HEK293T (cell line): ENCODE data around the gene C5AR2.
"Not testable (repeated sequence)": the region's sequence is repeated elsewhere in the genome, so short reads cannot be mapped to it uniquely, and the experiment has no call there.

Source experiments
- CTCF ChIA-PET: fragments of 350-600 bp; formaldehyde crosslinking; extraction: SDS; loops from one replicate; lab custom pipeline; 2021; ENCODE audit warnings: antibody characterized with exemption, inconsistent platforms; lab: Yijun Ruan, JAX
- POLR2A ChIA-PET: fragments of 350-600 bp; formaldehyde crosslinking; extraction: SDS; loops from one replicate; lab custom pipeline; 2020; ENCODE audit warnings: antibody characterized with exemption, inconsistent platforms; lab: Yijun Ruan, JAX
- DNase-seq: peaks from one replicate; pipeline ENCODE4 v3.0.0; 2012; ENCODE audit warnings: mixed read lengths; ENCODE audit errors: extremely low spot score
- ARNT ChIP-seq: fragments of 450-650 bp; IDR thresholded peaks from 2 replicates; pipeline ENCODE4 v1.6.1; 2017; ENCODE audit warnings: mild to moderate bottlenecking
- BHLHE40 ChIP-seq: fragments of 450-650 bp; IDR thresholded peaks from 2 replicates; pipeline ENCODE4 v1.6.1; 2016; ENCODE audit warnings: mild to moderate bottlenecking, moderate library complexity, borderline replicate concordance
- CTBP1 ChIP-seq: fragments of 450-650 bp; IDR thresholded peaks from 2 replicates; pipeline ENCODE4 v1.6.1; 2016; ENCODE audit warnings: borderline replicate concordance
- ELF4 ChIP-seq: fragments of 450-650 bp; IDR thresholded peaks from 2 replicates; pipeline ENCODE4 v1.6.1; 2017; ENCODE audit warnings: antibody characterized with exemption
- FOXA1 ChIP-seq: fragments of 450-650 bp; IDR thresholded peaks from 2 replicates; pipeline ENCODE4 v1.6.1; 2016; ENCODE audit warnings: mild to moderate bottlenecking
- FOXK2 ChIP-seq: fragments of 450-650 bp; IDR thresholded peaks from 2 replicates; pipeline ENCODE4 v1.6.1; 2016; ENCODE audit warnings: mild to moderate bottlenecking
- FOXM1 ChIP-seq: fragments of 450-650 bp; IDR thresholded peaks from 2 replicates; pipeline ENCODE4 v1.6.1; 2017; ENCODE audit warnings: mild to moderate bottlenecking, borderline replicate concordance
- HDGF ChIP-seq: fragments of 450-650 bp; IDR thresholded peaks from 2 replicates; pipeline ENCODE4 v1.6.1; 2017; ENCODE audit warnings: antibody characterized with exemption, borderline replicate concordance
- L3MBTL2 ChIP-seq: fragments of 450-650 bp; conservative IDR thresholded peaks from 2 replicates; pipeline ENCODE4 v1.6.1; 2016; ENCODE audit warnings: mild to moderate bottlenecking
- LEF1 ChIP-seq: fragments of 450-650 bp; IDR thresholded peaks from 2 replicates; pipeline ENCODE4 v1.6.1; 2017; ENCODE audit warnings: mild to moderate bottlenecking, borderline replicate concordance
- NFRKB ChIP-seq: fragments of 450-650 bp; IDR thresholded peaks from 2 replicates; pipeline ENCODE4 v1.6.1; 2016; ENCODE audit warnings: mild to moderate bottlenecking, moderate library complexity
- SP1 ChIP-seq: fragments of 450-650 bp; IDR thresholded peaks from 2 replicates; pipeline ENCODE4 v1.6.1; 2017
- SUZ12 ChIP-seq: fragments of 450-650 bp; IDR thresholded peaks from 2 replicates; pipeline ENCODE4 v1.6.1; 2016; ENCODE audit warnings: mild to moderate bottlenecking
- TARDBP ChIP-seq: fragments of 450-650 bp; IDR thresholded peaks from 2 replicates; pipeline ENCODE4 v1.6.1; 2016
- ZNF384 ChIP-seq: fragments of 450-650 bp; IDR thresholded peaks from 2 replicates; pipeline ENCODE4 v1.6.1; 2016
- TF ChIP-seq, protein P1 (sequence below): fragments of 450-650 bp; IDR thresholded peaks from 2 replicates; pipeline ENCODE4 v1.6.1; 2016

C5AR2 gene

DNA sequence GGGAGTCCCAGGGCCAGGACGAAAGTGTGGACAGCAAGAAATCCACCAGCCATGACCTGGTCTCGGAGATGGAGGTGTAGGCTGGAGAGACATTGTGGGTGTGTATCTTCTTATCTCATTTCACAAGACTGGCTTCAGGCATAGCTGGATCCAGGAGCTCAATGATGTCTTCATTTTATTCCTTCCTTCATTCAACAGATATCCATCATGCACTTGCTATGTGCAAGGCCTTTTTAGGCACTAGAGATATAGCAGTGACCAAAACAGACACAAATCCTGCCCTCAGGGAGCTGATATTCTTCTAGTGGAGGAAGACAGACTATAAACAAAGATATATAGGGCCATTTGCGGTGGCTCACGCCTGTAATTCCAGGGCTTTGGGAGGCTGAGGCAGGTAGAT lies 9.8 kb downstream of the C5AR2 start:
- ChIA-PET POLR2A (no interaction called here), CTCF (no interaction called here)

GRCh38 chr19:47343194-47343802 lies 11.3 kb downstream of the C5AR2 start:
- TF ChIP-seq LEF1 (no peak), NFRKB (no peak), ZNF384 (no peak), CTBP1 (no peak), L3MBTL2 (no peak), FOXK2 (no peak), SP1 (no peak), HDGF (no peak), BHLHE40 (no peak), FOXM1 (no peak), ELF4 (no peak), ARNT (no peak), TARDBP (no peak)
- TF ChIP-seq, protein P1, sequence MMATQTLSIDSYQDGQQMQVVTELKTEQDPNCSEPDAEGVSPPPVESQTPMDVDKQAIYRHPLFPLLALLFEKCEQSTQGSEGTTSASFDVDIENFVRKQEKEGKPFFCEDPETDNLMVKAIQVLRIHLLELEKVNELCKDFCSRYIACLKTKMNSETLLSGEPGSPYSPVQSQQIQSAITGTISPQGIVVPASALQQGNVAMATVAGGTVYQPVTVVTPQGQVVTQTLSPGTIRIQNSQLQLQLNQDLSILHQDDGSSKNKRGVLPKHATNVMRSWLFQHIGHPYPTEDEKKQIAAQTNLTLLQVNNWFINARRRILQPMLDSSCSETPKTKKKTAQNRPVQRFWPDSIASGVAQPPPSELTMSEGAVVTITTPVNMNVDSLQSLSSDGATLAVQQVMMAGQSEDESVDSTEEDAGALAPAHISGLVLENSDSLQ, result no peak
- ChIA-PET POLR2A (no interaction called here), CTCF (no interaction called here)
- no peak for DNase-seq

More for the DNA sequence above, 9.8 kb downstream of the C5AR2 start:
- no peak for DNase-seq
- TF ChIP-seq SP1 (no peak), FOXM1 (no peak), CTBP1 (no peak), NFRKB (no peak), HDGF (no peak), ELF4 (no peak), FOXK2 (no peak), ARNT (no peak), LEF1 (no peak), FOXA1 (no peak), SUZ12 (no peak)
- TF ChIP-seq, protein P1, result no peak

GRCh38 chr19:47344425-47344824 lies 12.4 kb downstream of the C5AR2 start:
- TF ChIP-seq ELF4 (no peak), ARNT (no peak)

DNA sequence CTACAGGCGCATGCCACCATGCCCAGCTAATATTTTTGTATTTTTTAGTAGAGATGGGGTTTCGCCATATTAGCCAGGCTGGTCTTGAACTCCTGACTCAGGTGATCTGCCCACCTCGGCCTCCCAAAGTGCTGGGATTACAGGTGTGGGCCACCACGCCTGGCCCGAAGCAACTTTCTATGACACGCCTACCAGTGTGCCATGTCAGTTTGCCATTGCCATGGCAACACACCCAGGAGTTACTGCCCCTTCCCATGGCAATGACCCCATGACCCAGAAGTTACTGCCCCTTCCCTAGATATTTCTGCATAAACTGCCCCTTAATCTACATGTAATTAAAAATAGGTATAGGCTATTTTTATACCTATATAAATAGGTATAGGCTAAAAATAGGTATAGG lies 14.0 kb downstream of the C5AR2 start:
- POLR2A ChIA-PET, DNase-seq: not testable (repeated sequence)
- CTCF ChIA-PET, result interaction anchor here (0.6 kb wide), 1 partner anchor 16 kb away, joined by 3 read pairs; no protein-coding TSS in a partner anchor

More at GRCh38 chr19:47344425-47344824, 12.4 kb downstream of the C5AR2 start:
- POLR2A ChIA-PET, result no interaction called here
- CTCF ChIA-PET, result interaction anchor here (0.9 kb wide), 1 partner anchor 48 kb away, joined by 3 read pairs; no protein-coding TSS in a partner anchor
- DNase-seq, result no peak

DNA sequence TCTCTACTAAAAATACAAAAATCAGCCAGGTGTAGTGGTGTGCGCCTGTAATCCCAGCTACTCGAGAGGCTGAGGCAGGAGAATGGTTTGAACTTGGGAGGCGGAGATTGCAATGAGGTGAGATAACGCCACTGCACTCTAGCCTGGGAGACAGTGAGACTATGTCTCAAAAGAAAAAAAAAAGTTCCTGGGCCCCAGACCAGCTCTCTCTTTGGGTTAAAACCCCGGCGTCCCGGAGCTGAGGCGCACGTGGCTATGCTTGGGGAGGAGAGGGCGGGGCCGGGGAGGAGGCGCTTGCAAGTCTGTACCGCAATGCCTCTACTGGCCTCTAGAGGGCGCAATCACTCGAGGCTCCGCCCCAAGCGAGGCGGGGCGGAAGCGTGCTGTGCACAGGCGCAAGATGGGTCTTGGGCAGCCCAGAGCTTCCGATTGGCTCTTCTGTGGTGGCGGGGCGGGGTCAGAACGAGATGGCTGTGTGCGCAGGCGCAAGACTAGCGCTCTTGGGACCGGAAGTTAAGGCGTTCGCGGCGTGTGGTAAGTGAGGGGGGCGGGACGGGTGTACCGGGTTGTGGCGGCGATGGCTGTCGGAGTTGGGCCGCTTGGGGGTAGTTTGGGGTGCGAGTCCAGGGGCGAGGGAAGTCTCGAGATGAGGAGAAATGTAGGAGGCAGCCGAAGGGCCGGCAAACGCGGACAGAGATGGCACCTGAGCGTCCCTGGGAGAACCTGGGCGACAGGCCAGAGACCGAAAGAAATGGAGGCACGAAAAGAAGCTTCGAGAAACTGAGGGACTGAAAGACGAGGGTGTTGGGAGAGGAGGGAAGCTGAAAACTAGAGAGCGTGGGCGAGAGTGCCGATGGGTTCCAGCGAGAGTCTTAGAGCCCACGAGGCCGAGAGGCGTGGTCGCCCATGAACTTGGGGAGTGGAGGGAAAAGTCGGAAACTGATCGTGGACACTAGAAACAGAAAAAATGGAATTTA lies 17.1 kb downstream of the C5AR2 start, which contains the start of gene DHX34:
TSS of gene DHX34 (plus strand) at position 497 of the 977 bp plus-strand sequence. CDS start 3,716 bp downstream, outside the sequence.
- peak; percentile 100 for DNase-seq
- POLR2A ChIA-PET, result interaction anchor here (0.6 to 1.9 kb wide), 19 partner anchors 8 to 185 kb away, joined by 3 to 9 read pairs (median 4); partner anchors contain the start of genes C5AR1 and CCDC9
- no peak for TF ChIP-seq CTBP1
- TF ChIP-seq L3MBTL2, result peak; percentile 88
- no peak for TF ChIP-seq HDGF
- peak; percentile 79 for TF ChIP-seq ELF4
- TF ChIP-seq NFRKB, result no peak
- TF ChIP-seq SP1, result no peak
- CTCF ChIA-PET, result interaction anchor here (0.6 to 1.6 kb wide), 13 partner anchors 10 to 1629 kb away, joined by 3 to 9 read pairs (median 4); partner anchors contain the start of genes C5AR1 and KPTN

- CTCF ChIA-PET, result interaction anchor here (1.5 kb wide), 1 partner anchor 27 kb away, joined by 4 read pairs; no protein-coding TSS in a partner anchor
- TF ChIP-seq L3MBTL2, result no peak
- POLR2A ChIA-PET, result interaction anchor here (1.0 kb wide), 1 partner anchor 12 kb away, joined by 3 read pairs; no protein-coding TSS in a partner anchor
- DNase-seq, result no peak
Observed at GRCh38 chr19:47350630-47351029, 18.7 kb downstream of the C5AR2 start.
